Breast epithelium (tissue), 3 donors: ENCODE results near the gene HIGD2B.

ENCODE experiments used
- CTCF ChIP-seq, 3 donors: fragments of 450-650 bp; IDR thresholded peaks; one replicate each; pipeline ENCODE4 v1.5.1; 2016 to 2017; ENCODE audit warnings: antibody characterized with exemption in 3 of 3, mild to moderate bottlenecking in 3 of 3, moderate library complexity in 3 of 3
- POLR2A ChIP-seq: fragments of 450-650 bp; IDR thresholded peaks from one replicate; pipeline ENCODE4 v1.6.1; 2016; ENCODE audit warnings: antibody characterized with exemption, mild to moderate bottlenecking, moderate library complexity

GRCh38 chr15:72685301-72685924 is 569 bp downstream of the HIGD2B start:
- no peak for TF ChIP-seq POLR2A
- peak in 2 of 3 donors; percentile 11 to 19 for TF ChIP-seq CTCF (IDR thresholded peaks at IDR 0.05)
